ENCODE measurements around the gene ITGA2B. TPM values are rescaled to one million over a fixed set of nuclear protein-coding genes. Genes with fewer than 3 reads are reported as not detected.
A peak's percentile ranks its signal among the peaks of the same experiment; 100 is the strongest.

Gene ITGA2B
- total and polyA plus RNA-seq, 2 of the 13 experiments (the other 11 are each of a cell fraction or from before 2014, with no cell fraction given) = 0.38 to 1.1 TPM

GRCh38 chr17:44354582-44355561, 34.6 kb downstream of the ITGA2B start (continued):
- TF ChIP-seq ZNF615 (CRISPR knock-in tag; IDR thresholded peaks at IDR 0.05; ENCODE audit: borderline replicate concordance) = no peak
- no peak for TF ChIP-seq ZNF34 (CRISPR knock-in tag; IDR thresholded peaks at IDR 0.05; ENCODE audit: borderline replicate concordance)
- peak; percentile 86 to 91 for TF ChIP-seq HMGXB4 (CRISPR knock-in tag; IDR thresholded peaks at IDR 0.05; ENCODE audit: borderline replicate concordance in 1 of 2, low read depth in 1 of 2)
- no peak for TF ChIP-seq ZNF746 (CRISPR knock-in tag; IDR thresholded peaks at IDR 0.05)
- TF ChIP-seq MED13 (CRISPR knock-in tag; IDR thresholded peaks at IDR 0.05) = no peak
- no peak for TF ChIP-seq PLRG1 (conservative IDR thresholded peaks at IDR 0.05)
- TF ChIP-seq ZNF205 (CRISPR knock-in tag; IDR thresholded peaks at IDR 0.05) = no peak
- TF ChIP-seq SP2 (CRISPR knock-in tag; IDR thresholded peaks at IDR 0.05) = no peak
- TF ChIP-seq DZIP1 (CRISPR knock-in tag; IDR thresholded peaks at IDR 0.05) = no peak
- TF ChIP-seq PAF1 (CRISPR knock-in tag; IDR thresholded peaks at IDR 0.05) = no peak
- no peak for TF ChIP-seq ZBTB14 (CRISPR knock-in tag; IDR thresholded peaks at IDR 0.05)
- TF ChIP-seq MAZ (IDR thresholded peaks at IDR 0.05; ENCODE audit: borderline replicate concordance, low read depth, low read length) = 0 out of 2 replicates have a peak, but pooled peaks have one; percentile 24
- TF ChIP-seq MAZ (CRISPR knock-in tag; IDR thresholded peaks at IDR 0.05; ENCODE audit: low read depth) = peak; percentile 81
- TF ChIP-seq RELA (CRISPR knock-in tag; IDR thresholded peaks at IDR 0.05) = no peak
- TF ChIP-seq ZNF687 (CRISPR knock-in tag; IDR thresholded peaks at IDR 0.05) = peak; percentile 82
- TF ChIP-seq HOXA7 (CRISPR knock-in tag; IDR thresholded peaks at IDR 0.05) = no peak
- TF ChIP-seq, protein P1, sequence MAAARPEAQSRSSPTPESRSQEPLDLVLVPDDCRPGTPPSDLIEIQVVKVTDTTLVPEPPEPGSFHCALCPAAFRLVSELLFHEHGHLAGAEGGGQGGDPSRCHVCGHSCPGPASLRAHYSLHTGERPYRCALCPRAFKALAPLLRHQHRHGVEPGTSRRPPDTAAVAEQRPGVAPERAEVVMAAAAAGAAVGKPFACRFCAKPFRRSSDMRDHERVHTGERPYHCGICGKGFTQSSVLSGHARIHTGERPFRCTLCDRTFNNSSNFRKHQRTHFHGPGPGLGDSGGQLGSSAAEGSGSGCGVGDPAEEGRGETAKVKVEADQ (CRISPR knock-in tag; IDR thresholded peaks at IDR 0.05; ENCODE audit: borderline replicate concordance) = no peak
